Upper lobe of left lung (tissue), 6 donors: ENCODE measurements around the gene SPOCK3. TPM values are rescaled to one million over a fixed set of nuclear protein-coding genes. Genes with fewer than 3 reads are reported as not detected.

Experiments used
- ATAC-seq, 2 donors: fragments of 200-7000 bp; cut with Tn5 transposase; one replicate each; pipeline ENCODE4 v1.9.1; 2022; ENCODE audit warnings: mild to moderate bottlenecking in 2 of 2, moderate library complexity in 2 of 2; ENCODE audit not compliant: low FRiP score in 2 of 2
- DNase-seq, 2 donors: peaks; one replicate each; pipeline ENCODE4 v3.0.0-alpha.2; 2019 to 2020
- H3K27ac ChIP-seq, 4 donors: fragments of 200-600 bp; sonication (generic); one replicate each; pipeline ENCODE4 v1.5.1; 2016 to 2019
- H3K27me3 ChIP-seq, 4 donors: fragments of 200-600 bp; sonication (generic); one replicate each; pipeline ENCODE4 v1.5.1; 2017 to 2019
- H3K36me3 ChIP-seq, 4 donors: fragments of 200-600 bp; sonication (generic); one replicate each; pipeline ENCODE4 v1.5.1; 2016 to 2019
- H3K4me1 ChIP-seq, 4 donors: fragments of 200-600 bp; sonication (generic); one replicate each; pipeline ENCODE4 v1.5.1; 2018 to 2019
- H3K4me3 ChIP-seq, 4 donors: fragments of 200-600 bp; sonication (generic); one replicate each; pipeline ENCODE4 v1.5.1; 2017 to 2019; ENCODE audit warnings: mild to moderate bottlenecking in 2 of 4, moderate library complexity in 1 of 4
- H3K9me3 ChIP-seq, 4 donors: fragments of 200-600 bp; sonication (generic); one replicate each; pipeline ENCODE4 v1.5.1; 2018 to 2019
- CTCF ChIP-seq, 6 experiments: fragments of 450-650 bp in 4 of 6; fragments of 200-600 bp in 2 of 6; sonication (generic) in 2 of 6; IDR thresholded peaks; one replicate each; pipeline ENCODE4 v1.5.1; 2016 to 2019; ENCODE audit warnings: antibody characterized with exemption in 6 of 6
- EP300 ChIP-seq, 4 donors: sonication (generic); formaldehyde crosslinking; IDR thresholded peaks; one replicate each; pipeline ENCODE4 v1.5.1; 2017; ENCODE audit warnings: antibody characterized with exemption in 4 of 4, control low read depth in 2 of 4
- POLR2A ChIP-seq, 4 donors: fragments of 450-650 bp; IDR thresholded peaks; one replicate each; pipeline ENCODE4 v1.5.1; 2016 to 2017; ENCODE audit warnings: antibody characterized with exemption in 4 of 4, mild to moderate bottlenecking in 2 of 4
- POLR2AphosphoS5 ChIP-seq, 2 donors: sonication (generic); formaldehyde crosslinking; IDR thresholded peaks; one replicate each; pipeline ENCODE4 v1.5.1; 2017; ENCODE audit warnings: antibody characterized with exemption in 2 of 2
- WGBS, 2 donors: methylation state at CpG; one replicate each; pipeline ENCODE4 v1.1.5; 2017 to 2018; 5-methylcytosine and 5-hydroxymethylcytosine counted together
- total RNA-seq, 6 donors: library from RNA; depleted of rRNA in 4 of 6; stranded (reverse); fragments of >200 nt in 4 of 6; gene quantifications; one replicate each; pipeline versions ENCODE4 v1.1.0 to v1.2.1, GENCODE V29; 2016 to 2021
- donor health status: DM: no; HTN: no; CAD: no; lungs with moderate emphysema.
- donor health status: DM: no; HTN: yes; CAD: no; lungs with severe emphysema.

The SPOCK3 gene
- total RNA-seq, 6 donors from 2014 or later = 0.15 to 5.2 (median 0.22) TPM; not detected in 2

GRCh38 chr4:167117273-167117672 is 117.0 kb downstream of the SPOCK3 start:
- Histone ChIP-seq H3K36me3 (no peaks in the 10 kb centered on the region), H3K9me3 (no peaks in the 10 kb centered on the region), H3K27ac (no peak overlapping the region), H3K4me1 (no peaks in the 10 kb centered on the region), H3K27me3 (no peaks in the 10 kb centered on the region), H3K4me3 (no peak overlapping the region)
- TF ChIP-seq POLR2AphosphoS5 (IDR thresholded peaks at IDR 0.05) = no peak
- no peak for TF ChIP-seq CTCF (IDR thresholded peaks at IDR 0.05)
- TF ChIP-seq EP300 (IDR thresholded peaks at IDR 0.05) = no peak
- ATAC-seq = no peak
- no peak for DNase-seq
- 65 to 77% methylated on average over 4 of the region's 4 CpGs for WGBS, 2 donors

GRCh38 chr4:167114416-167114971 is 119.8 kb downstream of the SPOCK3 start:
- no peaks in the 10 kb centered on the region for H3K4me1 ChIP-seq
- 76 to 78% methylated on average over 4 of the region's 4 CpGs for WGBS, 2 donors
- H3K4me3 ChIP-seq = no peak overlapping the region
- TF ChIP-seq EP300 (IDR thresholded peaks at IDR 0.05) (no peak), POLR2AphosphoS5 (IDR thresholded peaks at IDR 0.05) (no peak), POLR2A (IDR thresholded peaks at IDR 0.05) (no peak), CTCF (IDR thresholded peaks at IDR 0.05) (no peak)
- no peaks in the 10 kb centered on the region for H3K27me3 ChIP-seq
- no peaks in the 10 kb centered on the region for H3K9me3 ChIP-seq
- H3K27ac ChIP-seq = no peak overlapping the region
- DNase-seq (no peak), ATAC-seq (no peak)
- no peaks in the 10 kb centered on the region for H3K36me3 ChIP-seq

- DNase-seq (no peak), ATAC-seq (no peak)
- Histone ChIP-seq H3K9me3 (no peaks in the 10 kb centered on the region), H3K4me1 (no peaks in the 10 kb centered on the region), H3K27me3 (no peaks in the 10 kb centered on the region), H3K4me3 (no peak overlapping the region), H3K27ac (no peak overlapping the region), H3K36me3 (no peaks in the 10 kb centered on the region)
- 93 to 94% methylated on average over 1 of the region's 1 CpG for WGBS, 2 donors
- TF ChIP-seq POLR2AphosphoS5 (IDR thresholded peaks at IDR 0.05) (no peak), CTCF (IDR thresholded peaks at IDR 0.05) (no peak), EP300 (IDR thresholded peaks at IDR 0.05) (no peak), POLR2A (IDR thresholded peaks at IDR 0.05) (no peak)
Observed at GRCh38 chr4:167111622-167112021, 122.7 kb downstream of the SPOCK3 start.

- Histone ChIP-seq H3K9me3 (no peaks in the 10 kb centered on the region), H3K27ac (no peak overlapping the region), H3K27me3 (no peaks in the 10 kb centered on the region), H3K36me3 (no peaks in the 10 kb centered on the region), H3K4me1 (no peaks in the 10 kb centered on the region), H3K4me3 (no peak overlapping the region)
- WGBS, 2 donors = 36 to 70% methylated on average over 2 of the region's 2 CpGs
- no peak for TF ChIP-seq EP300 (IDR thresholded peaks at IDR 0.05)
- TF ChIP-seq POLR2A (IDR thresholded peaks at IDR 0.05) = no peak
- TF ChIP-seq CTCF (IDR thresholded peaks at IDR 0.05) = no peak
- TF ChIP-seq POLR2AphosphoS5 (IDR thresholded peaks at IDR 0.05) = no peak
- ATAC-seq (no peak), DNase-seq (no peak)
Observed at GRCh38 chr4:167111092-167111491, 123.2 kb downstream of the SPOCK3 start.

GRCh38 chr4:167109859-167110258 is 124.4 kb downstream of the SPOCK3 start:
- WGBS, 2 donors = 73 to 84% methylated on average over 3 of the region's 3 CpGs
- H3K4me1 ChIP-seq = no peaks in the 10 kb centered on the region

More at GRCh38 chr4:167109859-167110258, 124.4 kb downstream of the SPOCK3 start:
- ATAC-seq (no peak), DNase-seq (no peak)
- no peak overlapping the region for H3K4me3 ChIP-seq
- H3K36me3 ChIP-seq = no peaks in the 10 kb centered on the region
- H3K27ac ChIP-seq = no peak overlapping the region
- TF ChIP-seq EP300 (IDR thresholded peaks at IDR 0.05) (no peak), CTCF (IDR thresholded peaks at IDR 0.05) (no peak), POLR2AphosphoS5 (IDR thresholded peaks at IDR 0.05) (no peak), POLR2A (IDR thresholded peaks at IDR 0.05) (no peak)
- no peaks in the 10 kb centered on the region for H3K9me3 ChIP-seq
- H3K27me3 ChIP-seq = no peaks in the 10 kb centered on the region
